HCT116 (cell line): ENCODE results near the gene GPR78.
"Not testable (repeated sequence)": the region's sequence is repeated elsewhere in the genome, so short reads cannot be mapped to it uniquely, and the experiment has no call there.

Source experiments
- CTCF ChIP-seq, 3 experiments: fragments of 200-600 bp in 1 of 3; sonication (generic) in 1 of 3; IDR thresholded peaks in 2 of 3; conservative IDR thresholded peaks in 1 of 3; 2 replicates each; pipeline ENCODE4 v1.5.1; 2012 to 2017; ENCODE audit warnings: low read depth in 2 of 3, low read length in 2 of 3, antibody characterized with exemption in 1 of 3, borderline replicate concordance in 1 of 3, control low read depth in 1 of 3, mild to moderate bottlenecking in 1 of 3, mixed read lengths in 1 of 3, mixed run types in 1 of 3, moderate library complexity in 1 of 3; ENCODE audit not compliant: insufficient read depth in 1 of 3
- EZH2 ChIP-seq: fragments of 200-600 bp; sonication (generic); IDR thresholded peaks from 2 replicates; pipeline ENCODE4 v1.6.1; 2017; ENCODE audit warnings: antibody characterized with exemption, mixed run types
- RAD21 ChIP-seq: IDR thresholded peaks from 2 replicates; pipeline ENCODE4 v1.6.1; 2012; ENCODE audit warnings: low read depth, mild to moderate bottlenecking

- TF ChIP-seq CTCF (IDR thresholded peaks at IDR 0.05 in 2 of 3, conservative IDR thresholded peaks at IDR 0.05 in 1 of 3; ENCODE audit: borderline replicate concordance in 1 of 3, insufficient read depth in 1 of 3, low read depth in 2 of 3, low read length in 2 of 3); RAD21; EZH2: not testable (repeated sequence)
Measured at GRCh38 chr4:8630240-8630905, 50.2 kb downstream of the GPR78 start.
